GM12878 (cell line): ENCODE results near the gene TOE1. TPM values are rescaled to one million over a fixed set of nuclear protein-coding genes. Genes with fewer than 3 reads are reported as not detected.

Source experiments
- BCL11A ChIP-seq: IDR thresholded peaks from 2 replicates; pipeline ENCODE4 v1.6.1; 2011; ENCODE audit warnings: low read depth, low read length
- BRCA1 ChIP-seq: IDR thresholded peaks from 2 replicates; pipeline ENCODE4 v1.6.1; 2011; ENCODE audit warnings: low read depth, low read length, improper control_type of control experiment
- EED ChIP-seq: sonication (generic); IDR thresholded peaks from 2 replicates; pipeline ENCODE4 v1.6.1; 2016; ENCODE audit warnings: antibody characterized with exemption, low read depth
- FOS ChIP-seq: IDR thresholded peaks from 3 replicates; pipeline ENCODE4 v1.6.1; 2011; ENCODE audit warnings: borderline replicate concordance; ENCODE audit not compliant: insufficient read length; ENCODE audit errors: extremely low read depth
- JUND ChIP-seq: IDR thresholded peaks from 2 replicates; pipeline ENCODE4 v1.6.1; 2012; ENCODE audit warnings: low read depth, mild to moderate bottlenecking, low read length, improper control_type of control experiment, moderate library complexity
- LARP7 ChIP-seq: fragments of 450-650 bp; IDR thresholded peaks from 2 replicates; pipeline ENCODE4 v1.6.1; 2017; ENCODE audit warnings: mild to moderate bottlenecking
- MTA2 ChIP-seq: fragments of 450-650 bp; IDR thresholded peaks from 2 replicates; pipeline ENCODE4 v1.6.1; 2016; ENCODE audit warnings: low read depth, mild to moderate bottlenecking, moderate library complexity
- NFYB ChIP-seq: IDR thresholded peaks from 2 replicates; pipeline ENCODE4 v1.6.1; 2011; ENCODE audit warnings: low read depth, mild to moderate bottlenecking, low read length, improper control_type of control experiment, moderate library complexity; ENCODE audit not compliant: insufficient read depth
- NR2C2 ChIP-seq: IDR thresholded peaks from 2 replicates; pipeline ENCODE4 v1.6.1; 2011; ENCODE audit warnings: borderline replicate concordance, low read depth; ENCODE audit not compliant: control insufficient read depth, insufficient read length
- NR2F1 ChIP-seq: fragments of 450-650 bp; conservative IDR thresholded peaks from 2 replicates; pipeline ENCODE4 v1.6.1; 2017; ENCODE audit warnings: mild to moderate bottlenecking
- POLR2AphosphoS5 ChIP-seq: IDR thresholded peaks from 2 replicates; pipeline ENCODE4 v1.6.1; 2011; ENCODE audit warnings: mild to moderate bottlenecking, low read length, inconsistent platforms
- RAD51 ChIP-seq: fragments of 450-650 bp; IDR thresholded peaks from 2 replicates; pipeline ENCODE4 v1.6.1; 2016; ENCODE audit warnings: moderate library complexity, mild to moderate bottlenecking, inconsistent platforms
- RFX5 ChIP-seq: IDR thresholded peaks from 2 replicates; pipeline ENCODE4 v1.6.1; 2011; ENCODE audit warnings: low read depth, low read length, improper control_type of control experiment
- SMARCA5 ChIP-seq: fragments of 450-650 bp; IDR thresholded peaks from 2 replicates; pipeline ENCODE4 v1.6.1; 2017; ENCODE audit warnings: mild to moderate bottlenecking
- SRF ChIP-seq, 2 experiments: IDR thresholded peaks; 2 replicates each; pipeline ENCODE4 v1.6.1; 2011; ENCODE audit warnings: low read depth in 2 of 2, low read length in 2 of 2, mild to moderate bottlenecking in 1 of 2, moderate library complexity in 1 of 2
- SUPT20H ChIP-seq: IDR thresholded peaks from 2 replicates; pipeline ENCODE4 v1.6.1; 2011; ENCODE audit warnings: low read depth, mild to moderate bottlenecking, low read length, moderate library complexity, borderline replicate concordance; ENCODE audit not compliant: control insufficient read depth
- SUZ12 ChIP-seq: fragments of 200-600 bp; sonication (generic); IDR thresholded peaks from one replicate; pipeline ENCODE4 v1.6.1; 2018; ENCODE audit warnings: antibody characterized with exemption, mild to moderate bottlenecking; ENCODE audit not compliant: unreplicated experiment
- TCF12 ChIP-seq: IDR thresholded peaks from 2 replicates; pipeline ENCODE4 v1.6.1; 2011; ENCODE audit warnings: low read depth, mild to moderate bottlenecking, low read length
- WRNIP1 ChIP-seq: IDR thresholded peaks from 2 replicates; pipeline ENCODE4 v1.6.1; 2011; ENCODE audit warnings: low read depth, low read length, improper control_type of control experiment, borderline replicate concordance
- ZNF207 ChIP-seq: fragments of 450-650 bp; IDR thresholded peaks from 2 replicates; pipeline ENCODE4 v1.6.1; 2014; ENCODE audit warnings: antibody characterized with exemption, mild to moderate bottlenecking, borderline replicate concordance
- ZNF384 ChIP-seq: IDR thresholded peaks from 2 replicates; pipeline ENCODE4 v1.6.1; 2012; ENCODE audit warnings: low read depth, mild to moderate bottlenecking, low read length, improper control_type of control experiment, borderline replicate concordance
- polyA plus RNA-seq, 11 experiments: library from polyadenylated mRNA; depleted of rRNA in 4 of 11; unstranded in 6 of 11; stranded (reverse) in 5 of 11; fragments of >200 nt; fragmentation: Nextera tagmentation in 4 of 11; fragmentation: Illumina TruSeq in 1 of 11; extraction: Ambion mirVana in 4 of 11; extraction: Trizol in 1 of 11; gene quantifications; 1 replicate in 1 of 11; 2 replicates in 10 of 11; pipeline versions ENCODE4 v1.2.1 to v1.2.3, GENCODE V29; 2011 to 2016; ENCODE audit warnings: inconsistent platforms in 2 of 11, missing spikeins in 2 of 11, low read depth in 1 of 11
- total RNA-seq, 4 experiments: library from RNA; depleted of rRNA in 3 of 4; stranded (reverse); fragments of >200 nt in 3 of 4; fragmentation: Illumina TruSeq in 1 of 4; extraction: Trizol in 1 of 4; gene quantifications; 2 replicates each; pipeline versions ENCODE4 v1.2.1 to v1.2.3, GENCODE V29; 2013 to 2021
- TF ChIP-seq, protein P1 (sequence below): fragments of 450-650 bp; IDR thresholded peaks from 2 replicates; pipeline ENCODE4 v1.6.1; 2016; ENCODE audit warnings: mild to moderate bottlenecking
- TF ChIP-seq, protein P2 (sequence below): IDR thresholded peaks from 2 replicates; pipeline ENCODE4 v1.6.1; 2011; ENCODE audit warnings: borderline replicate concordance, low read depth, mild to moderate bottlenecking, moderate library complexity, mixed read lengths, low read length; ENCODE audit not compliant: insufficient read depth; ENCODE audit errors: extremely low read length
- TF ChIP-seq, protein P3 (sequence below): fragments of 450-650 bp; IDR thresholded peaks from 2 replicates; pipeline ENCODE4 v1.6.1; 2018; ENCODE audit warnings: borderline replicate concordance, mild to moderate bottlenecking; ENCODE audit not compliant: partially characterized antibody
- TF ChIP-seq, protein P4 (sequence below): IDR thresholded peaks from 2 replicates; pipeline ENCODE4 v1.6.1; 2012; ENCODE audit warnings: low read depth, low read length, improper control_type of control experiment

Gene TOE1
- total and polyA plus RNA-seq, 10 of the 15 experiments (the other 5 are each of a cell fraction or from before 2014, with no cell fraction given): 22.7 to 38.0 (median 33.3) TPM

DNA sequence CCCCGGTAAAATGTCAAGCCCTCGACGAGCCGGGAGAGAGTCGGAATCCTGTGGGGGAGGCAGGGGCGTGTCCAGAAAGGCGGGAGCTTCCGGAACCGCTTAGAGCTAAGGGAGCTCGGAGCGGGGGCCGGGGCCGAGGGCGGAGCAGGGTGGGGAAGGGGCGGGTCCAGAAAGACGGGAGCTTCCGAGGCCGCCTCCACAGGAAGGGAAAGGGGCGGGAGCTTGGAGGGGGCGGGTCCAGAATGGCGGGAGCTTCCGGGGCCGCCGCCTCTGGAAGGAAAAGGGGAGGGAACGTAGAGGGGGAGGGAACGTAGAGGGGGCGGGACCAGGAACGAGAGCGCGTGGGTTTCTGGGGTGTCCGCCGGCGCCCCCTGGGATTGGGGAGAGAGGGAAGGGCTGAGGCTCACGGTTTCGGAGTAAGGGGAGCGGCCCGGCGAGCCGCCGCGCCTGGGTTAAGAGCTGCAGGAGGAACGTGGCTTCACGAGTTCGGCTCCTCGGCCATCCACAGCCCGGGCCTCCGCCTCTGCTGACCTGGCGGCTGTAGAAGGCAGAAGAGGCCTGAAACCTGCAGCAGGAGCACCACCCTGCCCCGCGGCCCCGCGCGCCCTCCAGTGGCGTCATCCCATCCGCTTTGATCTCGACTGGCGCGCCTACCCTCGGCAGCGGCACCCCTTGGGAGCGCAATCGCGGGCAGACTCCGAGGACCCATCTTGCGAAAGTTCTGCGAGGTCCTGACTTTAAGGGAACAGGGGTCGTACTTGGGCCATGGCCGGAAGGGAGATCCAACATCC is 36.3 kb upstream of the TOE1 start (continued):
- TF ChIP-seq SRF (IDR thresholded peaks at IDR 0.05; ENCODE audit: low read depth in 2 of 2, low read length in 2 of 2) (peak; percentile 39 to 81; a peak in 2 of 4 replicates), LARP7 (peak; percentile 72), SUZ12 (no peak), RAD51 (no peak), ZNF207 (peak; percentile 96), NR2C2 (no peak), POLR2AphosphoS5 (peak; percentile 83), JUND (no peak), NFYB (no peak), SMARCA5 (peak; percentile 94), TCF12 (0 out of 2 replicates have a peak, but pooled peaks have one; percentile 4), BRCA1 (no peak), RFX5 (no peak), WRNIP1 (no peak), FOS (no peak), NR2F1 (peak; percentile 68; the same call in 1 of the 2 replicates), SUPT20H (no peak), BCL11A (no peak), MTA2 (0 out of 2 replicates have a peak, but pooled peaks have one; percentile 7), ZNF384 (no peak), EED (no peak; the same call in 1 of the 2 replicates)
- TF ChIP-seq, protein P1, sequence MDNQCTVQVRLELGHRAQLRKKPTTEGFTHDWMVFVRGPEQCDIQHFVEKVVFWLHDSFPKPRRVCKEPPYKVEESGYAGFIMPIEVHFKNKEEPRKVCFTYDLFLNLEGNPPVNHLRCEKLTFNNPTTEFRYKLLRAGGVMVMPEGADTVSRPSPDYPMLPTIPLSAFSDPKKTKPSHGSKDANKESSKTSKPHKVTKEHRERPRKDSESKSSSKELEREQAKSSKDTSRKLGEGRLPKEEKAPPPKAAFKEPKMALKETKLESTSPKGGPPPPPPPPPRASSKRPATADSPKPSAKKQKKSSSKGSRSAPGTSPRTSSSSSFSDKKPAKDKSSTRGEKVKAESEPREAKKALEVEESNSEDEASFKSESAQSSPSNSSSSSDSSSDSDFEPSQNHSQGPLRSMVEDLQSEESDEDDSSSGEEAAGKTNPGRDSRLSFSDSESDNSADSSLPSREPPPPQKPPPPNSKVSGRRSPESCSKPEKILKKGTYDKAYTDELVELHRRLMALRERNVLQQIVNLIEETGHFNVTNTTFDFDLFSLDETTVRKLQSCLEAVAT: peak; percentile 97
- TF ChIP-seq, protein P2, sequence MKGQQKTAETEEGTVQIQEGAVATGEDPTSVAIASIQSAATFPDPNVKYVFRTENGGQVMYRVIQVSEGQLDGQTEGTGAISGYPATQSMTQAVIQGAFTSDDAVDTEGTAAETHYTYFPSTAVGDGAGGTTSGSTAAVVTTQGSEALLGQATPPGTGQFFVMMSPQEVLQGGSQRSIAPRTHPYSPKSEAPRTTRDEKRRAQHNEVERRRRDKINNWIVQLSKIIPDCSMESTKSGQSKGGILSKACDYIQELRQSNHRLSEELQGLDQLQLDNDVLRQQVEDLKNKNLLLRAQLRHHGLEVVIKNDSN: no peak
- TF ChIP-seq, protein P3, sequence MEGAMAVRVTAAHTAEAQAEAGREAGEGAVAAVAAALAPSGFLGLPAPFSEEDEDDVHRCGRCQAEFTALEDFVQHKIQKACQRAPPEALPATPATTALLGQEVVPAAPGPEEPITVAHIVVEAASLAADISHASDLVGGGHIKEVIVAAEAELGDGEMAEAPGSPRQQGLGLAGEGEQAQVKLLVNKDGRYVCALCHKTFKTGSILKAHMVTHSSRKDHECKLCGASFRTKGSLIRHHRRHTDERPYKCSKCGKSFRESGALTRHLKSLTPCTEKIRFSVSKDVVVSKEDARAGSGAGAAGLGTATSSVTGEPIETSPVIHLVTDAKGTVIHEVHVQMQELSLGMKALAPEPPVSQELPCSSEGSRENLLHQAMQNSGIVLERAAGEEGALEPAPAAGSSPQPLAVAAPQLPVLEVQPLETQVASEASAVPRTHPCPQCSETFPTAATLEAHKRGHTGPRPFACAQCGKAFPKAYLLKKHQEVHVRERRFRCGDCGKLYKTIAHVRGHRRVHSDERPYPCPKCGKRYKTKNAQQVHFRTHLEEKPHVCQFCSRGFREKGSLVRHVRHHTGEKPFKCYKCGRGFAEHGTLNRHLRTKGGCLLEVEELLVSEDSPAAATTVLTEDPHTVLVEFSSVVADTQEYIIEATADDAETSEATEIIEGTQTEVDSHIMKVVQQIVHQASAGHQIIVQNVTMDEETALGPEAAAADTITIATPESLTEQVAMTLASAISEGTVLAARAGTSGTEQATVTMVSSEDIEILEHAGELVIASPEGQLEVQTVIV: no peak
- TF ChIP-seq, protein P4, sequence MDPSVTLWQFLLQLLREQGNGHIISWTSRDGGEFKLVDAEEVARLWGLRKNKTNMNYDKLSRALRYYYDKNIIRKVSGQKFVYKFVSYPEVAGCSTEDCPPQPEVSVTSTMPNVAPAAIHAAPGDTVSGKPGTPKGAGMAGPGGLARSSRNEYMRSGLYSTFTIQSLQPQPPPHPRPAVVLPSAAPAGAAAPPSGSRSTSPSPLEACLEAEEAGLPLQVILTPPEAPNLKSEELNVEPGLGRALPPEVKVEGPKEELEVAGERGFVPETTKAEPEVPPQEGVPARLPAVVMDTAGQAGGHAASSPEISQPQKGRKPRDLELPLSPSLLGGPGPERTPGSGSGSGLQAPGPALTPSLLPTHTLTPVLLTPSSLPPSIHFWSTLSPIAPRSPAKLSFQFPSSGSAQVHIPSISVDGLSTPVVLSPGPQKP: peak; percentile 71; the same call in 1 of the 2 replicates
